ENCODE data around the gene ROPN1B.

GRCh38 chr3:126005951-126006350 lies 37.0 kb downstream of the ROPN1B start:
- TF ChIP-seq CTCF (IDR thresholded peaks at IDR 0.05; ENCODE audit: low read depth, low read length) = no peak
- no peak for TF ChIP-seq EZH2phosphoT487 (IDR thresholded peaks at IDR 0.05; ENCODE audit: low read depth)

All from OCI-LY3 (cell line).